HepG2 (cell line): ENCODE data around the gene SCAMP3. TPM values are rescaled to one million over a fixed set of nuclear protein-coding genes. Genes with fewer than 3 reads are reported as not detected.

Source experiments
- ASH2L ChIP-seq: fragments of 300-600, 200-600 bp; sonication (generic); IDR thresholded peaks from 2 replicates; pipeline ENCODE4 v1.7.0; 2017; ENCODE audit warnings: low read depth, mild to moderate bottlenecking, moderate library complexity, mixed read lengths, low read length; ENCODE audit not compliant: insufficient read length
- CREBL2 ChIP-seq: sonication (generic); formaldehyde crosslinking; IDR thresholded peaks from 2 replicates; pipeline ENCODE4 v1.8.1; 2023; ENCODE audit warnings: missing genetic modification reagents, mild to moderate bottlenecking, borderline replicate concordance
- KLF13 ChIP-seq: sonication (generic); formaldehyde crosslinking; IDR thresholded peaks from 2 replicates; pipeline ENCODE4 v1.4.0; 2020; ENCODE audit warnings: mild to moderate bottlenecking, missing genetic modification reagents
- MED13 ChIP-seq: sonication (generic); formaldehyde crosslinking; IDR thresholded peaks from 2 replicates; pipeline ENCODE4 v1.5.0; 2020; ENCODE audit warnings: missing genetic modification reagents
- NR2F2 ChIP-seq: IDR thresholded peaks from 2 replicates; pipeline ENCODE4 v1.6.1; 2012; ENCODE audit warnings: low read depth, inconsistent platforms, borderline replicate concordance
- PBX3 ChIP-seq: sonication (generic); formaldehyde crosslinking; IDR thresholded peaks from 2 replicates; pipeline ENCODE4 v1.8.1; 2023; ENCODE audit warnings: missing genetic modification reagents, inconsistent platforms, borderline replicate concordance
- PHF20 ChIP-seq: sonication (generic); formaldehyde crosslinking; IDR thresholded peaks from 2 replicates; pipeline ENCODE4 v1.5.0; 2020; ENCODE audit warnings: mild to moderate bottlenecking, missing genetic modification reagents
- PITX1 ChIP-seq: sonication (generic); formaldehyde crosslinking; IDR thresholded peaks from 2 replicates; pipeline ENCODE4 v1.5.1; 2020; ENCODE audit warnings: mild to moderate bottlenecking, missing genetic modification reagents
- PRMT3 ChIP-seq: sonication (generic); formaldehyde crosslinking; IDR thresholded peaks from 2 replicates; pipeline ENCODE4 v1.8.1; 2022; ENCODE audit warnings: low read depth, mild to moderate bottlenecking, moderate library complexity, missing genetic modification reagents, borderline replicate concordance
- RBM39 ChIP-seq: fragments of 200-400 bp; formaldehyde crosslinking; IDR thresholded peaks from one replicate; pipeline ENCODE4 v1.6.1; 2018; ENCODE audit warnings: antibody characterized with exemption, mild to moderate bottlenecking, low read depth, low read length; ENCODE audit not compliant: poor library complexity, severe bottlenecking
- RNF2 ChIP-seq: fragments of 450-650 bp; conservative IDR thresholded peaks from 2 replicates; pipeline ENCODE4 v1.6.1; 2016; ENCODE audit warnings: low read depth
- SNAPC4 ChIP-seq: sonication (generic); formaldehyde crosslinking; IDR thresholded peaks from 2 replicates; pipeline ENCODE4 v1.4.0; 2020; ENCODE audit warnings: mild to moderate bottlenecking, missing genetic modification reagents
- SSRP1 ChIP-seq: IDR thresholded peaks from 2 replicates; pipeline ENCODE4 v1.6.1; 2016; ENCODE audit warnings: control low read depth
- THYN1 ChIP-seq: sonication (generic); formaldehyde crosslinking; IDR thresholded peaks from 2 replicates; pipeline ENCODE4 v1.8.1; 2023; ENCODE audit warnings: low read depth, mild to moderate bottlenecking, moderate library complexity, missing genetic modification reagents, borderline replicate concordance
- ZFY ChIP-seq: sonication (generic); formaldehyde crosslinking; IDR thresholded peaks from 2 replicates; pipeline ENCODE4 v1.4.0; 2020; ENCODE audit warnings: missing genetic modification reagents
- ZKSCAN8 ChIP-seq: IDR thresholded peaks from 2 replicates; pipeline ENCODE4 v1.6.1; 2016; ENCODE audit warnings: borderline replicate concordance, missing genetic modification reagents, missing compliant biosample characterization
- ZNF138 ChIP-seq: sonication (generic); formaldehyde crosslinking; IDR thresholded peaks from 2 replicates; pipeline ENCODE4 v1.5.0; 2020; ENCODE audit warnings: mild to moderate bottlenecking, low read depth, missing genetic modification reagents
- ZNF253 ChIP-seq: sonication (generic); formaldehyde crosslinking; IDR thresholded peaks from 2 replicates; pipeline ENCODE4 v1.8.0; 2022; ENCODE audit warnings: mild to moderate bottlenecking, missing genetic modification reagents, borderline replicate concordance
- ZNF3 ChIP-seq: IDR thresholded peaks from 2 replicates; pipeline ENCODE4 v1.7.0; 2017; ENCODE audit warnings: inconsistent platforms
- ZNF317 ChIP-seq: sonication (generic); formaldehyde crosslinking; IDR thresholded peaks from 2 replicates; pipeline ENCODE4 v1.5.0; 2020; ENCODE audit warnings: mild to moderate bottlenecking, missing genetic modification reagents
- ZNF430 ChIP-seq: sonication (generic); formaldehyde crosslinking; IDR thresholded peaks from 2 replicates; pipeline ENCODE4 v1.9.0; 2021; ENCODE audit warnings: mild to moderate bottlenecking, missing genetic modification reagents
- ZNF446 ChIP-seq: sonication (generic); formaldehyde crosslinking; IDR thresholded peaks from 2 replicates; pipeline ENCODE4 v1.5.0; 2020; ENCODE audit warnings: mild to moderate bottlenecking, missing genetic modification reagents
- ZNF501 ChIP-seq: sonication (generic); formaldehyde crosslinking; IDR thresholded peaks from 2 replicates; pipeline ENCODE4 v1.5.1; 2020; ENCODE audit warnings: mild to moderate bottlenecking, moderate library complexity, missing genetic modification reagents
- ZNF713 ChIP-seq: sonication (generic); formaldehyde crosslinking; IDR thresholded peaks from 2 replicates; pipeline ENCODE4 v1.4.0; 2020; ENCODE audit warnings: mild to moderate bottlenecking, missing genetic modification reagents
- ZNF83 ChIP-seq: sonication (generic); formaldehyde crosslinking; IDR thresholded peaks from 2 replicates; pipeline ENCODE4 v1.4.0; 2020; ENCODE audit warnings: missing genetic modification reagents, mild to moderate bottlenecking, borderline replicate concordance
- polyA plus RNA-seq, 8 experiments: library from polyadenylated mRNA; depleted of rRNA in 3 of 8; stranded (reverse) in 7 of 8; unstranded in 1 of 8; fragments of >200 nt; fragmentation: Illumina TruSeq in 4 of 8; extraction: Trizol in 4 of 8; gene quantifications; 2 replicates each; pipeline versions ENCODE4 v1.2.1 to v1.2.3, GENCODE V29; 2011 to 2016; ENCODE audit warnings: low read depth in 4 of 8, missing spikeins in 1 of 8, mixed read lengths in 1 of 8; ENCODE audit not compliant: insufficient read depth in 1 of 8
- total RNA-seq, 5 experiments: library from RNA; depleted of rRNA; stranded (reverse); fragments of >200 nt; fragmentation: Illumina TruSeq; extraction: Trizol; gene quantifications; 2 replicates each; pipeline ENCODE4 v1.2.3, GENCODE V29; 2016; ENCODE audit warnings: low read depth in 1 of 5

SCAMP3 gene
- total and polyA plus RNA-seq, 2 of the 13 experiments (the other 11 are each of a cell fraction or from before 2014, with no cell fraction given) = 46.8 to 83.3 TPM

GRCh38 chr1:155273343-155274245, 11.4 kb upstream of the SCAMP3 start, which contains the start of gene CLK2 (continued):
- no peak for TF ChIP-seq SNAPC4 (CRISPR knock-in tag)
- no peak for TF ChIP-seq SSRP1
- no peak for TF ChIP-seq KLF13
- TF ChIP-seq ZNF446 = peak; percentile 66; the same call in 1 of the 2 replicates
- TF ChIP-seq PRMT3 (CRISPR knock-in tag) = no peak
- TF ChIP-seq ZNF501 (CRISPR knock-in tag) = peak; percentile 75
- TF ChIP-seq ZKSCAN8 (CRISPR knock-in tag) = no peak
- TF ChIP-seq PBX3 (CRISPR knock-in tag) = no peak
- peak; percentile 74 for TF ChIP-seq ASH2L
- no peak for TF ChIP-seq THYN1
- TF ChIP-seq CREBL2 = no peak
- TF ChIP-seq ZNF138 (CRISPR knock-in tag) = no peak
- TF ChIP-seq ZNF317 (CRISPR knock-in tag) = no peak
- no peak for TF ChIP-seq MED13 (CRISPR knock-in tag)
- TF ChIP-seq ZNF3 (CRISPR knock-in tag) = no peak
- no peak for TF ChIP-seq ZNF253 (CRISPR knock-in tag)
- TF ChIP-seq ZNF430 (CRISPR knock-in tag) = peak; percentile 93
- TF ChIP-seq RBM39 = peak; percentile 47
- no peak for TF ChIP-seq NR2F2
- TF ChIP-seq ZNF713 = no peak
- TF ChIP-seq ZFY (CRISPR knock-in tag) = peak; percentile 82
- peak; percentile 64; the same call in 1 of the 2 replicates for TF ChIP-seq RNF2
- TF ChIP-seq PHF20 = peak; percentile 80
- no peak for TF ChIP-seq ZNF83 (CRISPR knock-in tag)
- no peak; the same call in 1 of the 2 replicates for TF ChIP-seq PITX1 (CRISPR knock-in tag)
